Stimulated activated CD4-positive, alpha-beta T cell treated with anti-CD3 and anti-CD28 coated beads, Interleukin-4, amount 100 ng/mL, for 24 hours (primary cell): ENCODE data around the gene RELCH.
"Not testable (repeated sequence)": the region's sequence is repeated elsewhere in the genome, so short reads cannot be mapped to it uniquely, and the experiment has no call there.

Experiments
- DNase-seq: peaks from one replicate; pipeline ENCODE4 v3.0.0-alpha.2; 2020

The RELCH gene, protein sequence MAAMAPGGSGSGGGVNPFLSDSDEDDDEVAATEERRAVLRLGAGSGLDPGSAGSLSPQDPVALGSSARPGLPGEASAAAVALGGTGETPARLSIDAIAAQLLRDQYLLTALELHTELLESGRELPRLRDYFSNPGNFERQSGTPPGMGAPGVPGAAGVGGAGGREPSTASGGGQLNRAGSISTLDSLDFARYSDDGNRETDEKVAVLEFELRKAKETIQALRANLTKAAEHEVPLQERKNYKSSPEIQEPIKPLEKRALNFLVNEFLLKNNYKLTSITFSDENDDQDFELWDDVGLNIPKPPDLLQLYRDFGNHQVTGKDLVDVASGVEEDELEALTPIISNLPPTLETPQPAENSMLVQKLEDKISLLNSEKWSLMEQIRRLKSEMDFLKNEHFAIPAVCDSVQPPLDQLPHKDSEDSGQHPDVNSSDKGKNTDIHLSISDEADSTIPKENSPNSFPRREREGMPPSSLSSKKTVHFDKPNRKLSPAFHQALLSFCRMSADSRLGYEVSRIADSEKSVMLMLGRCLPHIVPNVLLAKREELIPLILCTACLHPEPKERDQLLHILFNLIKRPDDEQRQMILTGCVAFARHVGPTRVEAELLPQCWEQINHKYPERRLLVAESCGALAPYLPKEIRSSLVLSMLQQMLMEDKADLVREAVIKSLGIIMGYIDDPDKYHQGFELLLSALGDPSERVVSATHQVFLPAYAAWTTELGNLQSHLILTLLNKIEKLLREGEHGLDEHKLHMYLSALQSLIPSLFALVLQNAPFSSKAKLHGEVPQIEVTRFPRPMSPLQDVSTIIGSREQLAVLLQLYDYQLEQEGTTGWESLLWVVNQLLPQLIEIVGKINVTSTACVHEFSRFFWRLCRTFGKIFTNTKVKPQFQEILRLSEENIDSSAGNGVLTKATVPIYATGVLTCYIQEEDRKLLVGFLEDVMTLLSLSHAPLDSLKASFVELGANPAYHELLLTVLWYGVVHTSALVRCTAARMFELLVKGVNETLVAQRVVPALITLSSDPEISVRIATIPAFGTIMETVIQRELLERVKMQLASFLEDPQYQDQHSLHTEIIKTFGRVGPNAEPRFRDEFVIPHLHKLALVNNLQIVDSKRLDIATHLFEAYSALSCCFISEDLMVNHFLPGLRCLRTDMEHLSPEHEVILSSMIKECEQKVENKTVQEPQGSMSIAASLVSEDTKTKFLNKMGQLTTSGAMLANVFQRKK

DNA sequence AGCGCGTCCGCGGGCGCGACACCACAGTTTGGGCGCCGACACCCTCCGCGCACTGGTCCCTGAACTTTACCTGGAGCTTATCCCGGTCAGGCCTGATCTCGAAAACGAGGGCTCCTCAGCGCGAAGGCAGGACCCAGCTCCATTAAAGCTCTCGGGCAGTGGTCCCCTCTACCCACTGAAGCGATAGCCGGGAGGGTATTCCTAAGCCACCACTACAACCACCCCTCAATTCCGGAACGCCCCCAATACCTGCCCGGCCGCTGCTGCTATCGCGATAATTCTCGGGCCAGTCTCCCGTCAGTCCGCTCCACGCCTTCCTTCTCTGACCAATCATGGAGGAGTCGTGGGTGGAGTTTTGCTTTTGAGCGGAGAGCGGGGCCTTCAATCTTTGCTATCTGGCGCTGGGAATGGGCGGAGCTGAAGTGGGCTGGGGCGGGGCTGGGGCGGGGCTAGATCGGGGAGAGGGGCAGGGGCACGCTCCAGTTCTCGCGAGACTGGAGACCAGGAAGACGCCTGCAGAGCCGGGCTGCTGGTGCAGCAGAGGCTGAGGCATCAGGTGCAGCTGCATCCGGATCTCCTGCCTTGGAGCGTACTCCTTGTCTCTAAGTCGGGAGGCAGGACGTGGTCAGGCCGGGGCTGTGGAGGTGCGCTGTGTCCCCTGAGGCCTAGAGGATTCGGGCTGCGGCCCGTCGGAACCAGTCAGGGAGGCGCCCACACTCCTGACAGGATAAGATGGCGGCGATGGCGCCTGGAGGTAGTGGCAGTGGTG is at the start of gene RELCH, which contains the start of gene PIGN:
Gene RELCH, plus strand, starts transcription at position 482 of the 769 bp plus-strand sequence. Its CDS starts 251 bp downstream, at position 733.
Gene PIGN, minus strand, starts transcription at position 283 of the 769 bp plus-strand sequence. CDS start 25,703 bp downstream, outside the sequence.
- peak; percentile 96 for DNase-seq

DNA sequence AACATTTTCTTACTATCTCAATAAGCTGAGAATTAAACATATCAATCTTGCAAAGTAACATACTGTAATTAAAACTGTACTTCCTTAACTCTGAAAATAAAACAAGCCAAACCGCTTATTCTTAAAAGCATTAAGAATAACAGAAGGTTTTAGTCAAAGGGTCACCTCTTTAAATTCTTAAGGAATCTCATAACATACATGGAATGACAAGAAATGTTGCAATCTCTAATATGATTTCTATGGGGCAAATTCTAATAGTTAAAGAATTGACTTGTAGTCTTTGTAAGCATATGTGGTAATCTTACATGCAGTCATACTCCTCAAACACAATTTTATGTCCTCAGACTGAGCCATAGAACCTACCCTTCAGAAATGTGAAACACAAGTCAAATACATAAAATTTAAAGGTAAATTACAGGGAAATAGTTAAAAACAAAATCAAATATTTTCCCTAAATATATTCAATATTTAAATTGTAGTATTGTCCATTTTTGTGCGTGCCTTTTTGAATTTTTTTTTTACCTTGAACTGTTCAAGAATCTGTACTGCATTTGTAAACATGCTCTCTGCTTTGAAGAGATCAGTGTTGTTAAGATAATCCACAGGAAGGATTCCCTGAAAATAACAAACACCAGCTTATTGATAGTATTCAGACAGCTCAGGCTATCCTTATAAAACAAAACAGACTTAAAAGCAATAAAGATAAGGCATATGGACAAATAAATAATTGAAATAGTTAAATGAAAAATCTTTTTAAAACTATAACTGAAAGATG is 48.4 kb upstream of the RELCH start:
- DNase-seq: no peak

DNA sequence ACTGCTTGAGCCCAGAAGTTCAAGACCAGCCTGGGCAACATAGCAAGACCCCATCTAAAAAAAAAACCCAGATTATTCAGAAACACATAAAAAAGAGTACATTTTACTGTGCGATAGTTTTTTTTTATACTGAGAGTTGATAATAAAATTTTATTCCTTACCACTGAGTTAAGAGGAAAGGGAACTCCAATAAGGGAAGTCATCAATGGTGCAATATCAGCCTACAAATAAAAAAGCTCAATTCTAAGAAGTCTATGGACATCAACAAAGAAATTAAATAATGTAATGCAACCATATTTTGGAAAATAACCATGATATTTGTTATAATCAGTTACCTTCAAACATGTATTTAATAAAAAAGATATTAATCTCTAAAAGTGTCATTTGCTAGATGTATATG is 46.8 kb upstream of the RELCH start:
- no peak for DNase-seq

DNA sequence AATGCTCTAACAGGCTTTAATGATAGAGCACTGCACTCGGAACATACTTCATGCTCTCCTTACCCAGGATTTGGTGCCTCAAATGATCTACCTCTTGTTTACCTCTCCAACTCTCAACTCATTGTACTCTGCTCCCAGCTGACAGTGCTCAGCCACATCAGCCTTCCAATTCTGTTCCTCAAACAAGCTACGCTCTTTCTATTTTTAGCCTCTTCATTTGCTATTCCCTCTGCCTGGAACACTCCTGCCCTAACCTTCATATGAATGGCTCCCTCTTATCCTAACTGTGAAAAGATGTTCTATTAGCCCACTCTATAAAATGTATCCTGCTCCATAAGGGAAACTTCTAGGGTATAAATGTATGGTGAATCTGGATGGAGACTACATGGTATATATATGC is 42.7 kb upstream of the RELCH start:
- no peak for DNase-seq

DNA sequence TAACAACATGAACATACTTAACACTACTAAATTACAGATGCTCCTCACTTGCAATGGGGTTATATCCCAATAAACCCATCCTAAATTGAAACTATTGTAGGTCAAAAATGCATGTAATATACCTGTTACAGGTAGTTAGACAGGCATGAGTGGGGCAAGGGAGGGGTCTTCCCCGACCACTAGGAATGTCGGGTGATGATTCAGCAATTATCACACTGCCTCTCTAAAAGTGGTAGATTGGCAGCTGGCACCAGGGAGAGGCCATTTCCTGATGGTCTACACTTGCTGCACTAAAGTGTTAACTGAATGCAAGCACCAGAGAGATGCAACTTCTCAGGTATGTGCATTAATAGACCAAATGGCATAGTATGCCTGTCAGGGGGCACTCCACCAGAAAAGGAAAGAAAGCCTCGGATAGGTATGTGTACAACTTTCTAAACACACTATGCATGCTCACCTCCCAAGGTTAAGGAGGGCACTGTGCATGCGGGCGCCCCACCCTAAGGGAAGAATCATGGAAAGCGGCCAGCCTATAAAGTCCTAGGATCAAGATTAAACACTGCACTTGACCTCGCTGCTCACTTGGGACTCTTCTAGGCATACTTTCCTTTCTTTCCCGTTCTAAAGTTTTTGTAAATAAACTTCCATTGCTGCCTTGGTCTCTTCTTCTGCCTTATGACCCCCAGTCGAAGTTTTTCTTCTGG is 35.8 kb upstream of the RELCH start:
- no peak for DNase-seq

DNA sequence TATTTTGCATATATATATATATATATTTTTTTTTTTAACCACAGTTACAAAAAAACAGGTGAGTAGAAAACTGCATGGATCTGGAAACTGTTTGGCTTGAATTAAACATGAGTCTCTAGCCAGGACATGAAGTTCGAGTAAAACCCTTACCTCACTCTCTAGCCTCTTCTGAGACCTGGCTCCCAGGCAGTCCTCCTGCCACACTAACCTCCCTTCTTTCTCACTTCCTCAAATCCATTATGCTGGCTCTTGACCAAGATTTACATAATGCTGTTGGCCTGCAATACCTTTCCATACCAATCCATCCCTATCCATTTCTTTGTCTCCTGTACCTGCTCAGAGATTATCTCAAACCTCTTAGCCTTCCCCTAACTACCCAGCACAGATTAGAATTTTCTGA is 34.2 kb upstream of the RELCH start:
- no peak for DNase-seq

DNA sequence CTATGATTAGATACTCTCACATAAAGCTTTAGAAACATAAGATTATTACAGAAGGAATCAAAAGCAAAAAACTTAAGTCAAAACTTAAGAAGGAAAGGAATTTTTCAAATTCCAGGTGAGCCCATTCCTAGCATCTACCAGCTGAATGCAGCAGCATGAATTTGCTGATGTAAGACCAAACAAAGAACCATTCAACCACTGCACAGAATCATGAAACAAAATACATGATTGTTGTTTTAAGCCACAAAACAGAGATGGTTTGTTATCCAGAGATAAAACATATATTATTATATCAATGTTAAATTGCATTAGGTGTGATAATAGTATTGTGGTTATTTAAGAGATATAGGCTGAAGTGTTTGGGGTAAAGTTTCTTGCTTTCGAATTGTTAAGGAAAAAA is 29.2 kb upstream of the RELCH start:
- DNase-seq: no peak

DNA sequence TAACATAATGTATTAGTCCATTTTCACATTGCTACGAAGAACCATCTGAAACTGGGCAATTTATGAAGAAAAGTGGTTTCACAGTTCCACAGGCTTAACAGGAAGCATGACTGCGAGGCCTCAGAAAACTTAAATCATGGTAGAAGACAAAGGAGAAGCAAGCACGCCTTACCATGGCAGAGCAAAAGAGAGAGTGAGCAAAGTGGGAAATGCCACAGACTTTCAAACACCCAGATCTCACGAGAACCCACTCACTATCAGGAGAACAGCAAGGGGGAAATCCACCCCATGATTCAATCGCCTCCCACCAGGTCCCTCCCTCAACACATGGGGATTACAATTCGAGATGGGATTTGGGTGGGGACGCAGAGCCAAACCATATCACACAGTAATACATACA is 22.7 kb upstream of the RELCH start:
- no peak for DNase-seq

DNA sequence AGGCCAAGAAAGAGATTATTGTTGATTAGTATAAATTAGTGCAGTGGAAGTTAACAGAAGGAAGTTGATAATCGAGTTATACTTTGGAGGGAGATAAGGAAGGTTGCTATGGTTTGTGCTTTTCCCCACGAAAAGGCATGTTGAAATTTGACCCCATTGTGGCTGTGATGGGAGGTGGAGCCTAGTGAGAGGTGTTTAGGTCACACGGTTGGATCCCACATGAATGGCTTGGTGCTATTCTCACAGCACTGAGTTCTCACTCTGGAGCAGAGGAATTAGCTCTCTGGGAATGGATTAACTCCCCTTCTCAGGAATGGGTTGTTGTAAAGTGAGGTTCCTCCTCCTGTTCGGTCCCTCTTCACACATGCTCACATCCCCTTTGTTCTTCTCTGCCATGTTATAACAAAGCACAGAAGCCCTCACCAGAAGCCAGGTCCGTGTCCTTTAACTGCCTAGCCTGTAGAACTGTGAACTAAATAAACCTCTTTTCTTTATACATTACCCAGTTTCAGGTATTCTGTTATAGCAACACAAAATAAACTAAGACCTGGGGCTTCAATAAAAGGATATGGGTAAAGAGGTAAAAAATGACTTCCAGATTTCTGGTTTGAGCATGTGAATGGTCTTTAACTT is 22.1 kb upstream of the RELCH start:
- no peak for DNase-seq

DNA sequence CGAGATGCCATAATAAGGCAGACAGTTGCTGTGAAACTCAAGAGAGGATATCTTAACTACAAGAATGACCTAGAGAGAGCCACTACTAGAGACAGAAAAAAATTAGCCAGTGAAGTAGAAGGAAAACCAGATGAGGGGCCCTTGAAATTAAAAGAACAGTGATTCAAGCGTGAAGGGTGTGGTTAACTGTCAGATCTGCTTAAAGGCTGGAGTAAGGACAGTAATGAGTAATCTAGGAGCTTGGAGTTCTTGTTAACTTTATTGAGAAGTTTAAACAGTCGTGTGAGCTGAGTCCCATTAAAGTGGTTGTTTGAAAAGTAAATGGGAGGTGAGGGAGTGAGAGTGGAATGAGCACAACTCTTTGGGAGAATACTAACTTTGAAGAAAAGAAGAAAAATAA is 21.5 kb upstream of the RELCH start:
- no peak for DNase-seq

DNA sequence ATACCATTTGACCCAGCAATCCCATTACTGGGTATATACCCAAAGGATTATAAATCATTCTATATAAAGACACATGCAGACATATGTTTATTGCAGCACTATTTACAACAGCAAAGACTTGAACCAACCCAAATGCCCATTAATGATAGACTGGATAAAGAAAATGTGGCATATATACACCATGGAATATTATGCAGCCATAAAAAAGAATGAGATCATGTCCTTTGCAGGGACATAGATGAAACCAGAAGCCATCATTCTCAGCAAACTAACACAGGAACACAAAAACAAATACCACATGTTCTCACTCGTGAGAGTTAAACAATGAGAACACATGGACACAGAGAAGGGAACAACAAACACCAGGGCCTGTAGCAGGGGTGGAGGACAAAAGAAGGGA is 20.5 kb upstream of the RELCH start:
- DNase-seq: not testable (repeated sequence)

DNA sequence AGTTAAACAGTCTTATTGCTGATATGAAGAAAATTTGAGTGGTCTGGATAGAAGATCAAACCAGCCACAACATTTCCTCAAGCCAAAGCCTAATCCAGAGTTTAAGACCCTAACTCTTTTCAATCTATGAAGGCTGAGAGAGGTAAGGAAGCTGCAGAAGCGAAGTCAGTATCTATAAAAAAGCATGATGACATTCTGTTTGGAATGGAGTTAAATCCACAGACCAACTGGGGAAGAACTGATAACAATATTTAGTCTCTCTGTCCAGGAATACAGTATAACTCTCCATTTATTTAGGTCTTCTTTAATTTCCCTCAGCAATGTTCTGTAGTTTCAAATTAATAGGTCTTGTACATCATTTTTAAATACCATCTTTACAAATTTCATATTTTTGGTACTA is 16.2 kb upstream of the RELCH start:
- DNase-seq: no peak

DNA sequence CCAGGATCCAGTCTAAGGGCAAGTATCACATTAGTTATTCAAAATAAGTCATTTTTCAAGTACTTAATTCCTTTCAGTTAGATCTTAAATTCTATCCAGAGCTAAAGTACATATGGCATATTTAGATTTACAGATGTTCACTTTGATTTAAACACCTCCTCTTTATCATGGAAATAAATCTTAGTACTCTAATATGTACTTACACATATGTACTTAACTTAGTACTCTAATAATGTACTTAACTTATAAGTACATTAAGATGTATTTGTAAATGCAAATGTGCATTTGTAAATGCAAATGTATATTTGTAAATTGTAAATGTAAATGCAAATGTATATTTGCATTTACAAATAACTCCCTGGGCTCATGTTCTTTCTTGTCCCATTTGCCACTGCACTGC is 14.8 kb upstream of the RELCH start:
- no peak for DNase-seq

DNA sequence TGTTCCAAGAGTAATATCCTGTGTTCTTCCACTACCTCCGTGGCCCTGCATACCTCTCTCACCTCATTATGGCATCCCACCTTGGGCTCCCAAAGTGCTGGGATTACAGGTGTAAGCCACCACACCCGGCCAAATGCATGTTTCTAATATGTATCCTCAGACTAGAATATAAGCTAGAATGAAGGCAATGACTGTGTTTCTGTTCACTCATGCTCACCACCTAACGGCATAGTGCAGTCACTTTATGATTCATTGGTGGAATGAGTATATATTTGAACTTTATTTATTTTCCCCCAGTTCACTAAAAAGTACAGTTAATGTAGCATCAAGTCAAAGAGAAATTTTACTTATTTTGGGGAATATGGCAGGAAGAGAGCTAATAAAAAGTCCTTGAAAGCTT is 11.5 kb upstream of the RELCH start:
- no peak for DNase-seq

DNA sequence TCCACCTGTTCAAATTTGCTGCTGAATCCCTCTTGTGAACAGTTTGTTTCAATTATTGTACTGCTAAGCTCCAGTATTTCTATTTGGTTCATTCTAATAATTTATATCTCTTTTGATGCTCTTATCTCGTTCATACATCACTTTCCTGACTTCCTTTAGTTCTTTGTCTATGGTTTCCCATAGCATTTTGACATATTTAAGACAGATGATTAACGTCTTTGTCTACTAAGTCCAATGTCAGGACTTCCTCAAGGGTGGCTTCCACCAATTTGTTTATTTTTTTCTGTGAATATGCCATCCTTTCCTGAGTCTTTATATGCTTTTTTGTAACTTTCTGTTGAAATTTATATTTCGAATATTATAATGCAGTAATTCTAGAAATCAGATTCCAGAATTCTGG is 9.8 kb upstream of the RELCH start:
- DNase-seq: no peak

DNA sequence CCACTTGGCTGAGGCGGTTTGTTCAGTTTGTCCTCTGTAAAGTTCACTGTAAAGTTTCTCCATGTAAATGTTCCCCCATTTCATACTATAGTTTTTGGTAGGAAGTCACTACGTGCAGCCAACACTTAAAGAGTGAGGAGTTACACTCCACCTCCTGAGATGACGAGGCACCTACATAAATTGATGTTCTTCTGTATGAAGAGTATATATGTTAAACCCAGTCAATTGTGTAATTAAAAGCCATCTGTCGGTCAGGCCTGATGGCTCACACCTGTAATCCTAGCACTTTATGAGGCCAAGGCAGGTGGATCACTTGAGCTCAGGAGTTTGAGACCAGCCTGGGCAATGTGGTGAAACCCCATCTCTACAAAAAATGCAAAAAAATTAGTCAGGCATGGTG is 7.8 kb upstream of the RELCH start:
- no peak for DNase-seq

DNA sequence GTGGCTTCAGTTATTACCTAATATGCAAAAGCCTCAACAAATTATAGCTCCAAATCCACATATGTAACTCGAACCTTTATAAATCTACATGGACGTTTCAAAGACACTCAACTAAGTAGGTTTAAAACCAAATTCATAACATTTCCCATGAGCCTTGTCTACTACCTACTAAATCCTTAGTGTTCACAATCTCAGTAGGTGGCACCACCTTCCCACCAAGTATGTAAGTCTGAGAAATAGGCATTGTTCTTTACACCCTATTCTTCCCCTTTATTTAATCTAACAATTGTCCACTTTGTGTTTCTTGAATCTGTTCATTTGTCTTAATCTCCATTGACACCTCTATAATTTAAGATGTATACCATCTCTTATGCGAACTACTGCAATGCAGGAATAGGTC is 4.8 kb upstream of the RELCH start:
- no peak for DNase-seq

DNA sequence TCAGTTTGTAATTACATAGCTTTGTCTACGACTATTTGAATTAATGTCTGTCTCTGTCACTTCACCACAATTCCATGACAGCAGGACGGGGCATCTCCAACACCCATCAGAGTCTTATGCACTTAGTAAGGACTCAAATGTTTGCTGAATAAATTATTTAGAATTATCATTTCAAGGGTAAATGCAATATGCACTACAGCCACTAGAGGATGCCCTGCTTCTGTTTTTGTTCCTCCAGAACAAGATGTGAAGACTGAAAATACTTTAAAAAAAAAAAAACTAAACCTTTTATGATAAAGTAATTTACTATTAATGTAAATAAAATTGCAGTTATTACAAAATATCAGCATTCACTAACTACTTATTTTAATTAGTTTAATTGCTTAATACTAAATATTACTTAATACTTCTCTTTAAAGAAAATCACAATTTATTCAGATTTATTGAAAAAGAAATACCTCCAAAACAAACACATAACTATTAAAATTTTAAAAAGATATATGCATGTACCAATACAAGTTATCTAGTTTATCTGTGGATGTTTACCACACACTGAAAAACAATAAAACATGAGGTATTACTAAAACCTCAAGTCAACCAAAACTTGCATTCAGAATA is 3.4 kb upstream of the RELCH start:
- DNase-seq: peak; percentile 60

DNA sequence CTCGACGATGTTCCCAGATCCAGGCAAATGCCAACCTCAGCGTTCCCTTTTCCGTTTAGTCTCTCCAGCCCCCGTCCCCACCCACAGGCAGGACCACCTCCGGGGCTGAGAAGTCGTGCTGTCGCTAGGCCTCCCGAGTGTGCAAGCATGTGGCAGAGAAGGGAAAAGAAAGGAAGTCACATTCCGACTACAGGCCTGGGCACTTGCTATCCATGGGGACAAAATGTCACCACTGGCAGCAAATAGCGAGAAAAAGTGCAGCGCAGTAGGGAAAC is 619 bp upstream of the RELCH start:
- no peak for DNase-seq
